HG02610 (cell line): ENCODE data around the gene TLX3.
"Not testable (repeated sequence)": the region's sequence is repeated elsewhere in the genome, so short reads cannot be mapped to it uniquely, and the experiment has no call there.

Experiments
- ATAC-seq: cut with Tn5 transposase; IDR thresholded peaks from one replicate; pipeline ENCODE4 v1.9.1; 2021; ENCODE audit warnings: mild to moderate bottlenecking, moderate library complexity; ENCODE audit not compliant: unreplicated experiment

Gene TLX3

GRCh38 chr5:171322527-171322926, 13.5 kb downstream of the TLX3 start:
- ATAC-seq, result no peak

DNA sequence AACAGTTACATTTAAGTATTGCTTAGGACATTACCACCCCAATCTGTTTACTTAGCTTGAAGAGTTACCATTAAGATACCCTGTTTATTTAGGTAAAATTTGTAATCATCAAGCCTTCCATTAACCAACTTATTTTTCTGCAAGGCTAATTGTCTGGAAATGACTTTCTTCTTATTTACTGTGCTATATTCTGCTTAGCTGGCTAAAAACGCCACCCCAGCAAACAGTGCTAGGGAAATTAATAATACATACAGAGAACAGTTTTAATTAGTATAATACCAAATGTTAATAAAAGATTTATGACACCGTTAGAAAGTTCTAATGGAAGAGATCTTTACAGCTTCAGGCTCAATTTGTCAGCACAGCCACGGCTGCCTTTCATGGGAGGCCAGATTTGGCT, 14.0 kb downstream of the TLX3 start:
- ATAC-seq, result no peak

- no peak for ATAC-seq
These were observed 15.0 kb downstream of the TLX3 start for GRCh38 chr5:171323806-171324632.

DNA sequence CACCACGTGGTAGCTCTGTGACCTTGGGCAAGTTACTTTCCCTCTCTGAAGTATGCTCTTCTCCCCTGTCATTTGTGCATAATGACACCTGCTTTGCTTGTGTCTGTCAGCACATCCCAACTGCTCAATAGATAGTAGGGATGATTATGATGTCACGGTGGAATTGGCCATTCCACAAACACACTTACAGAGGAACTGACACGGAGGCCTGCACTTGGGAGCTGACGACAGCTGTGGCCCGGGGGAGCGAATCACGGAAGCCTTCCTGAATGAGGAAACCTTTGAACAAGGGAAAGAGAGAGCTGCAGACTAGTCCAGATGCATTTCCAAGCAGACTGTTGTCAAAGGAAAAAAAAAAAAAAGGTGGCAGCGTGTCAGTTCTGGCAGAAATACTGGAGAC, 21.0 kb downstream of the TLX3 start:
- ATAC-seq, result no peak

GRCh38 chr5:171335616-171336015, 26.6 kb downstream of the TLX3 start:
- no peak for ATAC-seq

DNA sequence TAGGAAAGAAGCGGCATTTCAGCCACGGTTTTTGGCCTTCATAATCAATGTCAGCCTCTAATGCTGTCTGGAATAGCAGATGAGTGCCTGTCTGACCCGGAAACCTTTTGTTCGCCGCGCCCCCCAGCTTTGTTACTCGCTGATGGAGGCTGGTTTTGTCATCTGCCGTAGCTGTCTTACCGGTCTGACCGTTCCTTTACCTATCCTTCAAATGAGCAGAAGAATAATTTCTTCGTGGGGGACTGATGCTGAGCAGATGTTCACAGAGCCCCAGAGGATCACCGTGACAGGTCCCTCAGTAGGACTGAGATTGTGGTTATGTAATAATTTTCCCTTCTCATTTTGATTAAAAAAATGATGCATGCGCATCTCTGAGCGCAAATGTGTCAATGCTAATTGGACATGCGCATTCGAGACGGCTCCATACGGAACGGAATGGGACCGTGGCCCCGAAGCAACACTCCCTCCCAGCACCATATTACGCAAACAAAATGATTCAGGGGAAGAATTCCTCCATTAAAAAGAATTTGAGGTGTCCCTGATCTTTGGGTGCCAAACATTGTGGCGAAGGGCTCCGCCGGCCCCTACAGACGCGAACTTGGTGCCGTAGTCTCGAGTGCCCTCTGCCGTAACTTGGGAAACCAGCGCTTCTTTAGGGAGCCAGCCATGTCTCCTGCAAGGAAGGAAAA, 27.6 kb downstream of the TLX3 start:
- ATAC-seq, result no peak

DNA sequence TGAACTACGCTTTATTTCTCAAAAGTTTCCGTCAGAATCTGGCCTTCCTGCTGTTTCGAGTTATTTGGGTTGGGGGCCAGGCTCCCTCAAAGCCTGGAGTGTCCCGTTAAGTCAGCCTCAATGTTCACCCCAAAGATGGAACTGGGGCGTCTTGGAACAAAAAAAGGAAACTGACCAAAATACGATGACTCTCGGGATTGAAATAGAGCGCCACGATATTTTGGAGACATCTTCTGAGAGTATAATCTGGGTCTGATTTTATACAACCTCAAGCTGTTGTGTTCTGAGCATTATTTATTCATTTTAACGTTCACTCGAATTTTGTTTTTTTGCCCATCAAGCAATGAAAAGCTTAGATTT, 28.1 kb downstream of the TLX3 start:
- no peak for ATAC-seq

- ATAC-seq, result no peak
These were observed 31.0 kb downstream of the TLX3 start for GRCh38 chr5:171340042-171340441.

DNA sequence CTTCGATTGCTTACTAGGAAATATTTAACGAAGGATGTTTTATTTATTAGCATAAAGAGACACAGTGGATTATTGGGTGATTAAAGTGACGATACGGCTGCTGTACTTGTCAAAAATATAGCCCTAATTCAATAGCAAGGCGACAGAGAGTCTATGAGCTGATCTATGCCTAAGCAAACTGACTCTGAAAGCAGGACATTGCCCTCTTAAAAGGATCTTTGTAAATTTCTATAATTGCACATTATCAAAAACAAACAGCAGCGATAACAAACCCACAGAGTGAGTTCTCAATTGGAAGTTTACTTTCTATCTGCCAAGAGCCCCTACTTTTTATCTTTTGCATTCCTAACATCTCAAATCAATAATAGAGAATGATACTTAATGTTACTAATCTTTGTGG, 31.4 kb downstream of the TLX3 start:
- ATAC-seq, result no peak

DNA sequence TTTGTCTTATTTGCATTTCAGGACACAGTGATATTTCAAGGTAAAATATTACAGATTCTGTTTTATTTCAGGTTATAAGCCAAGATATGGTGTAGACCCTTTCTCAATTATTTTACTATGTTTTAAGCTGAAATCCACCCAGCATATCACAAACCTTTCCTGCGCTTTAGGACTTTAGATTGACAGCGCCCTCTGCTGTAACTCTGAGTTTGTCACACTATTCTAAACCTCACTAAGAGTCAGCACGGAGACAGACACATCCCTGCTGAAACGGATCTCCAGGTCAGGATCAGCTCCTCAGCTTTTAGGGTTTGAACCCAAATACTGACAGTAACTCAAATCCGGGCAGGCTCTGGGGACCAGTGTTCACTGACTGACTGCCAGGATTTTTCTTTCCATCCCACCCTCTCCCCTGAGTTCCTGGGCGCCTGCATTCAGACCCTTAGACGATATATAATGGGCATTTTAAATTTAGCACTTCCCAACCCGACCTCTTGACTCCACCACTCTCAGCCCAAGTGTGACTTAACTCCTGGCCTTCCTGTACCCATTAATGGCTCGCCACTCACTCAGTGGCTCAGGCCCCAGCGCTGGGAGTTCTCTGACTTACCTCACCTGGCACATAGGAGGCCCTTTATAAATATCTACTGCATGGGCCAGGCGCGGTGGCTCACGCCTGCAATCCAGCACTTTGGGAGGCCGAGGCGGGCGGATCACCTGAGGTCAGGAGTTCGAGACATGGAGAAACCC, 33.5 kb downstream of the TLX3 start:
- peak; percentile 66 for ATAC-seq

DNA sequence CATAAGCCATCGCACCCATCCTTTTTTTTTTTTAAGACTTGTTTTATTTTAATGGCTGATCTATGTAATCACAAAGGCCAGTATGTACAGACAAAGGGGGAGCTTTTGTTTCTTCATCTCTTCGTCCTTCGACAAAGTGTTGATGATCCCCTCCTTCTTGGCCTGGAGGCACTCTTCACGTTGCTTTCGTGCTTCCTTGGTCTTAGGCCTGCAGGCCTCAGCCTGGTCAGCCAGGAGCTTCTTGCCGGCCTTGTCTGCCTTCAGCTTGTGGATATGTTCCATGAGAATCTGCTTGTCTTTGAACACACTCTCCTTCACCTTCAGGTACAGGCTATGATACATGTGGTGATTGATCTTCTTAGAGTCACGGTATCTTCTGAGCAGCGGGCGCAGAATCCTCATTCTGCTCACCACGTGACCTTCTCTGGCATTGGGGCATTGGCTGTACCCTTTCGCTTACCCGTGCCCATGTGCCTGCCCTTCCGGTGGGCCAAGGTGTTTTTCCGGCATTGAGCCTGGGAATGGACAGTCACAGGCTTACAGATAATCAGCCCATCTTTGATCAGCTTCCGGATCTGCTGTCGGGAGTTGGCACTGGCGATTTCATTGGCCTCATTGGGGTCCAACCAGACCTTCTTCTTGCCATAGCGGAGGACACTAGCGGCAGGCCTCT, 36.0 kb downstream of the TLX3 start:
- no peak for ATAC-seq

GRCh38 chr5:171351536-171352073, 42.6 kb downstream of the TLX3 start:
- no peak for ATAC-seq

GRCh38 chr5:171355302-171355724, 46.3 kb downstream of the TLX3 start:
- peak; percentile 91 for ATAC-seq

GRCh38 chr5:171357843-171358242, 48.8 kb downstream of the TLX3 start:
- no peak for ATAC-seq

GRCh38 chr5:171361151-171361550, 52.1 kb downstream of the TLX3 start:
- not testable (repeated sequence) for ATAC-seq
